Effector memory CD4-positive, alpha-beta T cell (primary cell): ENCODE results near the gene IL17RE.

Source experiments
- DNase-seq, 3 donors: peaks; one replicate each; pipeline ENCODE4 v3.0.0-alpha.2; 2020
- H3K27ac ChIP-seq: 2 replicates; pipeline ENCODE4 v1.7.0; 2013; ENCODE audit warnings: mild to moderate bottlenecking, low read length, moderate library complexity; ENCODE audit not compliant: insufficient read depth, poor library complexity, severe bottlenecking
- H3K27me3 ChIP-seq: replicated peaks from 2 replicates; pipeline ENCODE4 v1.7.0; 2013; ENCODE audit warnings: mild to moderate bottlenecking, low read length; ENCODE audit not compliant: insufficient read depth, control insufficient read depth, poor library complexity, severe bottlenecking
- H3K36me3 ChIP-seq: 2 replicates; pipeline ENCODE4 v1.7.0; 2013; ENCODE audit warnings: mild to moderate bottlenecking, low read length, moderate library complexity; ENCODE audit not compliant: control insufficient read depth, insufficient read depth
- H3K4me1 ChIP-seq: 2 replicates; pipeline ENCODE4 v1.7.0; 2013; ENCODE audit warnings: low read length, mild to moderate bottlenecking; ENCODE audit not compliant: control insufficient read depth, insufficient read depth, poor library complexity, severe bottlenecking
- H3K4me3 ChIP-seq: 2 replicates; pipeline ENCODE4 v1.7.0; 2013; ENCODE audit warnings: low read length, low read depth, mild to moderate bottlenecking; ENCODE audit not compliant: insufficient read depth, poor library complexity, severe bottlenecking
- H3K9me3 ChIP-seq: 2 replicates; pipeline ENCODE4 v1.7.0; 2013; ENCODE audit warnings: mild to moderate bottlenecking, low read length, moderate library complexity; ENCODE audit not compliant: control insufficient read depth

Gene IL17RE

DNA sequence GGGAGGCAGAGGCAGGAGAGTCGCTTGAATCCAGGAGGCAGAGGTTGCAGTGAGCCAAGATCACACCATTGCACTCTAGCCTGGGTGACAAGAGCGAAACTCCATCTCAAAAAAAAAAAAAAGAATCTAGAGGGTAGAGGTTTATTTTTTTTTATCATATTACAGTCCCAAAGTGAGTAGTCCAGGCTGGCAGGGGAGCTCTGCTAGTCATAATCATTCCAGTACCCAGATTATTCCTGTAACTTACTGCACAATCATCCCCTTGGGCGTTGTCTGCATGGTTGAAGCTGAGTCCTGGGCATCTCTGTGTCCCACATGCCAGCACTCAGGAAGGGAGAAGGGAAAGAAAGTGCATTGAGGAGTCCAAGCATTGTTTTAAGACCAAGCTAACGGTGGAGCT lies 39.5 kb downstream of the IL17RE start:
- Histone ChIP-seq H3K27ac (no peak overlapping the region), H3K27me3 (no peaks in the 10 kb centered on the region), H3K4me1 (no peaks in the 10 kb centered on the region), H3K9me3 (no peaks in the 10 kb centered on the region), H3K4me3 (no peak overlapping the region), H3K36me3 (peaks cover 16% of the 10 kb centered on the region)
- no peak for DNase-seq

DNA sequence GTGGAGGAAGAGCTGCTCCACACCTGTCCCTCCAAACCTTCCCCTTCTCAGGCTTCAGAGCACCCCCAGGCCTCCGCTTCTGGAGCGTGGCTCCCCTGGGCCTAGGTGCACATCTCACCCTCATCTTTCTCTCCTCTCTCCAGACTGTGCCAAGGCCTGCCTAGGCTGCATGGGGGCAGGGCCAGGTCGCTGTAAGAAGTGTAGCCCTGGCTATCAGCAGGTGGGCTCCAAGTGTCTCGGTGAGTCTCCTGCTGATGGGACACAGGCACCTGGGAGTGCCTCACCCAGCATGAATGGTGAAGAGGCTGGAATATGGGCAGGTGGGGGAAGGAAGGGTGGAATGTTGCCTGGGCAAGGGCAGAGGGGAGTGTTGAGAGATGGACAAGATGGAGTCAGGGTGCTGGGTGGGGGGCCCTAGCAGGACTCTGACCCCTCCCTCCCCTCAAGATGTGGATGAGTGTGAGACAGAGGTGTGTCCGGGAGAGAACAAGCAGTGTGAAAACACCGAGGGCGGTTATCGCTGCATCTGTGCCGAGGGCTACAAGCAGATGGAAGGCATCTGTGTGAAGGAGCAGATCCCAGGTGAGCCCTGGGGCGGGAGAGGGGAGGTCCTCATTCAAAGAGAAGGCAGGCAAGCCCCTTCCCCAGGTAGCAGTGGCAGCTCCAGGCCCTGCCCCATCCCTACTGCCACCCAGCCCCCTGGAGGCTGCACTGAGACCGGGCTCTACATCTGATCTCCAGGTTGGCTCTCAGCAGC lies 40.5 kb downstream of the IL17RE start:
- Histone ChIP-seq H3K9me3 (no peaks in the 10 kb centered on the region), H3K4me1 (no peaks in the 10 kb centered on the region), H3K27me3 (no peaks in the 10 kb centered on the region), H3K36me3 (peaks cover 9% of the 10 kb centered on the region), H3K4me3 (no peak overlapping the region), H3K27ac (no peak overlapping the region)
- DNase-seq: no peak

DNA sequence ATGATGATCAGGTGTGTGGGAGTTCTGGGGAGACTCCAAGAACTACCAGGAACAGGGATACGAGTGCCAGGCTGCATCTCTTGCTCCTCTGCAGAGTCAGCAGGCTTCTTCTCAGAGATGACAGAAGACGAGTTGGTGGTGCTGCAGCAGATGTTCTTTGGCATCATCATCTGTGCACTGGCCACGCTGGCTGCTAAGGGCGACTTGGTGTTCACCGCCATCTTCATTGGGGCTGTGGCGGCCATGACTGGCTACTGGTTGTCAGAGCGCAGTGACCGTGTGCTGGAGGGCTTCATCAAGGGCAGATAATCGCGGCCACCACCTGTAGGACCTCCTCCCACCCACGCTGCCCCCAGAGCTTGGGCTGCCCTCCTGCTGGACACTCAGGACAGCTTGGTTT lies 41.6 kb downstream of the IL17RE start:
- H3K36me3 ChIP-seq: peaks cover 6% of the 10 kb centered on the region
- H3K4me3 ChIP-seq: no peak overlapping the region
- no peaks in the 10 kb centered on the region for H3K4me1 ChIP-seq
- DNase-seq: no peak
- no peak overlapping the region for H3K27ac ChIP-seq
- no peaks in the 10 kb centered on the region for H3K27me3 ChIP-seq
- H3K9me3 ChIP-seq: no peaks in the 10 kb centered on the region

DNA sequence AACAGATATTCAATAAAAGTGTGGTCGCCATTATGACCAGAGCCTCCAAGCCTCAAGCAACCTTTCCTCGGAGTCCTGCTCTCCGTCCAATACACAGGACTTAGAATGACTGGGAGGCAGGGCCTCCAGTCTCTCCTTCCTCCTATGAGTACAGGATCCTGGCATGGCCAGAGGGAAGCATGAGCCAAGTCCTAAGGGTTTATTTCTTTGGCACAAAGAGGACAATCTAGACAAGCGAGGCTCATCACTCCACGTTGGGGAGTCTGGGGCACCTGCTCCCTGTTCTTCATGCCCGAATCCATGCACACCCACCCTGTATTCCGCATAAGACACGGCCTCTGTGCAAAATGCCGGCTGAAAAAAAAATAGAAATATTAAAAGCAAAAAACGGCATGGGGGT lies 42.7 kb downstream of the IL17RE start:
- Histone ChIP-seq H3K27me3 (no peaks in the 10 kb centered on the region), H3K9me3 (no peaks in the 10 kb centered on the region), H3K27ac (peak overlapping the region; percentile 21), H3K4me1 (no peaks in the 10 kb centered on the region), H3K36me3 (peaks cover 6% of the 10 kb centered on the region), H3K4me3 (no peak overlapping the region)
- DNase-seq: no peak

GRCh38 chr3:9946112-9947024 lies 43.7 kb downstream of the IL17RE start:
- Histone ChIP-seq H3K27me3 (no peaks in the 10 kb centered on the region), H3K36me3 (no peaks in the 10 kb centered on the region), H3K27ac (peak overlapping the region; percentile 58), H3K9me3 (no peaks in the 10 kb centered on the region), H3K4me3 (peak overlapping the region; percentile 45), H3K4me1 (peaks cover 7% of the 10 kb centered on the region)
- DNase-seq: peak; percentile 67 to 77 (median 68)

DNA sequence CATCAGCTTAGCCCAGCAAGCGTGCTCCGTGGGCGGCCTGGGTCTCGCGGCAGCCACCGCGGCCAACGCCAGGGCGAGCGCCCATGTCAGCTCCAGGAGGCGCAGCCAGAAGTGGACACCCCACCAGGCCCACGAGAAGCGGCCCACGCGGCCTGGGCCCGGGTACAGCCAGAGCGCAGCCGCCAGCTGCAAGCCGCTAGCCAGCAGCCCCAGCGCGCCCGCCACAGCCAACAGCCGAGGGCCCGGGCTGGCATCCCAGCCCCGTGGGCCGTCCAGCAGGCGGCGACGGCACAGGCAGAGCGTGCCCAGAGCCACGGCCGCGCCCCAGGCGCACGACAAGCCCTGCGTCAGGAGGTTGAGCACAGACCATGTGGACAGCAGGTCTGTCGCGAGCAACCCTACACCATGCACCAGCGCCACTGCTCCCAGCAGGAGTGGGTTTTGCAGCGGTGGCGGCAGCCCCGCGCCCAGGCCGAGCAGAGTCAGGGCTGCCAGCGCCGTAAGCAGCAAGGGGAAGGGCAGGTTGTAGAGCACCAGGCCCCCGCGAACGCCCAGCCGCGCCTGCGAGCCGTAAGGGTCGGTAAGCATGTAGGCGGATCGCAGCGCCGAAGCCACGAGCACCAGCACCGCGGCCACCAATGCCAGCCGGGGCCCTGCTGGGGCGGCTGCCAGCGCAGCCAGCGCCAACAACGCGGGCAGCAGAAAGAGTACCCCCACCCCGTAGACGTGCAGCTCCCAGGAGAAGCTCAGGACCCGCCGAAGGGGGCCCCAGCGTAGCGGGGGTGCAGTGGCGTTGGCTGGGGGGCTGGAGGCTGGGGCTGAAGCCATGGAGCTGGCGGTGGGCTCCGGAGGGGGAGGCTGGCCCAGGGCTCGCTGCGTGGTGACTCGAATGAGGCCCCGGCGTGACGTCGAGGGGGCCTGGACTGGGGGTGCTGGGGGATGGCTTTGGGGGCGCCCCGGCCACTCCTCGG lies 44.7 kb downstream of the IL17RE start:
- H3K27me3 ChIP-seq: no peaks in the 10 kb centered on the region
- H3K9me3 ChIP-seq: no peaks in the 10 kb centered on the region
- H3K27ac ChIP-seq: no peak overlapping the region
- peaks cover 12% of the 10 kb centered on the region for H3K4me1 ChIP-seq
- H3K36me3 ChIP-seq: no peaks in the 10 kb centered on the region
- no peak overlapping the region for H3K4me3 ChIP-seq
- no peak for DNase-seq

DNA sequence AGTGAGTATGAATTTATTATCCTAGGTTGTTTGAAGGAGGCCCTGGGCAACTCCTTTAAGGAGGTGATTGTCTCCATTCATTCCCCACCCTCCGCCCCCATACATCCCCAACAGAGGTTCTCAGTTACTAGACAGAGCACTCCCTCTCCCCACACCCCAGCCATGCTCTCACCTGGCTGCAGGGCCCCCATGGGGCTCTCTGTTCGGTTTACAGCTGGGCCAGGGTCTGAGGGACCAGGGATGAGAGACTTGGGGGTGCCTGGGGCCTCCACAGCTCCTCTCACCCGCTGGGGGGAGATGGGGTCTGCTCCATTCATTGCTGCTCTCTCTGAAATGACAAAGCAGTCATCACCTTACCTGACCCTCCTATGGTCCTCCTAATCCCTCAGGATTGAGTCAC lies 45.9 kb downstream of the IL17RE start:
- H3K27me3 ChIP-seq: no peaks in the 10 kb centered on the region
- no peaks in the 10 kb centered on the region for H3K36me3 ChIP-seq
- no peak overlapping the region for H3K4me3 ChIP-seq
- peaks cover 12% of the 10 kb centered on the region for H3K4me1 ChIP-seq
- no peak for DNase-seq
- no peaks in the 10 kb centered on the region for H3K9me3 ChIP-seq
- H3K27ac ChIP-seq: no peak overlapping the region

GRCh38 chr3:9949115-9949514 lies 46.5 kb downstream of the IL17RE start:
- no peak overlapping the region for H3K27ac ChIP-seq
- no peaks in the 10 kb centered on the region for H3K27me3 ChIP-seq
- no peaks in the 10 kb centered on the region for H3K9me3 ChIP-seq
- H3K4me3 ChIP-seq: no peak overlapping the region
- no peaks in the 10 kb centered on the region for H3K36me3 ChIP-seq
- no peak for DNase-seq
- peaks cover 12% of the 10 kb centered on the region for H3K4me1 ChIP-seq

DNA sequence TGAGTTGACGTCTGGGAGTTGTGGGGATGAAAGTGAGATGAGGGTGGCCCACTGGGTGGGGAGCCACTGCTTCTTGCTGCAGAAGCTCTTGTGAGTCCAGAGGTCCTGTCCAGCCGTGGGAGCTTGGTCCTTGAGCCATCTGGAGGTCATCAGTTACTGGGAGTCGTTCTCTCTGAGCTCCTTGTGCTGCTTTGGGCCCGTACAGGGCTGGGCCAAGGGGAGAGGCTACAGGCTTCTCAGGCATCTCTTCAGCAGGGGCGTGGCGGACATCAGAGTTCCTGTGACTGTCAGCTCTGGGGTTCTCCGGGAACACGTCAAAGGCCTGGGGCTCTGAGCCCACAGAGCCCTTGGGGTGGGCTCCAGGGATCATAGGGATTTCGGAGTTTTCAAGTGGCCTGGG lies 47.0 kb downstream of the IL17RE start:
- Histone ChIP-seq H3K4me1 (peaks cover 12% of the 10 kb centered on the region), H3K36me3 (no peaks in the 10 kb centered on the region), H3K27me3 (no peaks in the 10 kb centered on the region), H3K4me3 (no peak overlapping the region), H3K27ac (no peak overlapping the region), H3K9me3 (no peaks in the 10 kb centered on the region)
- no peak for DNase-seq
